GM10847 (cell line): ENCODE measurements around the gene RAB11A.

ENCODE experiments used
- POLR2A ChIP-seq: IDR thresholded peaks from 2 replicates; pipeline ENCODE4 v1.6.1; 2011; ENCODE audit not compliant: insufficient read length; ENCODE audit errors: extremely low read depth

Gene RAB11A

DNA sequence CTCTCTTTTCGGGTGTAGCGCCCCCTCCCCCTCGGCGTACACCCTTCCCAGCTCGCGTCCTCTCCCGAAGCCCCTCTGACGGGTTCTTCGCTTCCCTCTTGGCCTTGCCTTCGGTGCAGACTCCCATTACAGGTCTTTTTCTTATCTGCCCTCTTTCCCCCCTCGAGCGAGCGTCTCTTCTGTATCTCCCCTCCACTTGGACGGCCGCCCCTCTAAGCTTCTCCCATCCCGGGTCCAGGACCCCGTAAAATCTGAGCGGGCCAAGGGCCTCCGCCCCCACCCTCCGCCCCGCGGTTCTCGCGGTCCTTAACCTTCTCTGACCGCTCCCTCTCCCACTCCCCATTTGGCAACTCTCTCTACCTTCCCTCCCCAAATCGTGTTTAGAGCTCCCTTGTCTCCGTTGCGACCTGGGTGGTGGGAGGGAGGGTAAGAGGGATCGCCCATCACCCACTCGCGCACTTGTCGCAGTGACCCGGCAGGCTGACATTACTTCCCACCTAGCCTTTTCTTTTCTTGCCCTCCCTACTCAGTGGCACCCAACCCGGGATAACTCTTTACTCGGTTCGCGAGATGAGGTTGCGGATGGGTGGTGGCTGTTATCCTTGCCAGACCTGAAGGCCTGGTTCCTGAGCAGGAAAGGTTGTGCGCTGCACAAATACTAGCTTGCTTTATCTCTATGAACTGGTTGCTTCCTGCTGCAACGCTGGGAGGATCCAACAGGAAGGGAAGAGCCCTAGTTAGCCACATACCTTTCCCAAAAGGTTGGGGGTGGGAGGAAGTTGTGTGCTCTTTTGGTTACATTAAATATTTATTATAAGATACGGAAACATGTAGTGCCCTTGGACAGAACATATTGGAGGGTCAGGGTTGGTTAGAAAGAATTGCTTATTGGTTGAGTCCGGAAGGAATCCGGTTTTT is 922 bp downstream of the RAB11A start:
- TF ChIP-seq POLR2A: no peak

DNA sequence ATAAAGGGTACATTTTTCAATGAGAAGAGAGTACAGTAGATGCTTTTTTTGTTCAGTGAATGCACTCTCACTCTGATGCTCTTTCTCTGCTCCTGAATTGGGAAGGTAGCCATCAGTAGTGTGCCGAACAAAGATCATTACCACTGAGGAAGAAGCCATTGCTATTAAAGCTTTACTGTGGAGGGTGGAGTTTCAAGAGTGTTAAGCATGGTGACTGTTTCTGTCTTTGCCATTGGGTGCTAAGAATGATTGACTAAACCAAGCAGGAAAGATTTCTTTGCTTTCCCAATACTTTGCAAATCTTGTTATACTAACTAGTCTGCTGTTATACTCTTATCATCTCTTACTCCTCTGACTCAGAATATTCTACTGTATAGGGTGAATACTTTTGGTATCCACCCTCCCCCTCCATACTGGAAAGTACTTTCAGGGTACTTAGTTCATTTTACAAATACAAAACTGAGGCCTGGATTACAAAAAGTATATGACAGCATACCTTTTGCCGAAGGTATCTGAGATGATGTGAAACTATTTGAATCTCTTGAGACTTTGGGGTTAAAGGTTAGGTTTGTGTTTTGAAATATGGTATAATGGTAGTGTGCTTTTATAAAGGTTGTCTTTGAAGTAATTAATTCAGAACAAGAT is 1.7 kb downstream of the RAB11A start:
- no peak for TF ChIP-seq POLR2A

DNA sequence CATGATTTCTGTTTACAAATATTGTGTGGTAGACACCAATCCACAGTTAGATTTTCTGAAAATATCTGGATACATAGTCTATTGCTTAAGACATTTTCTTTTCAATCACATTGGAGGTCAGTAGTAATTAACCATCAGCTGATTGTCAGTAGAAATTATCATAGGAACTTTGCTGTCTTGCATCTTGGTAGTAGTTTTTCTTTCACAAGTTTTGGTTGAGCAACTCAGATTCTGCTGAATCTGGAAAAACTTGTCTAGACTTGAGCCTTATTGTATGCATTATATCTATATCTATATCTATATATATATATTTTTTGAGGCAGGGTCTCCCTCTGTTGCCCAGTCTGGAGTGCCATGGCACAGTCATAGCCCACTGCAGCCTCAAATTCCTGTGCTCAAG is 4.0 kb downstream of the RAB11A start:
- no peak for TF ChIP-seq POLR2A

DNA sequence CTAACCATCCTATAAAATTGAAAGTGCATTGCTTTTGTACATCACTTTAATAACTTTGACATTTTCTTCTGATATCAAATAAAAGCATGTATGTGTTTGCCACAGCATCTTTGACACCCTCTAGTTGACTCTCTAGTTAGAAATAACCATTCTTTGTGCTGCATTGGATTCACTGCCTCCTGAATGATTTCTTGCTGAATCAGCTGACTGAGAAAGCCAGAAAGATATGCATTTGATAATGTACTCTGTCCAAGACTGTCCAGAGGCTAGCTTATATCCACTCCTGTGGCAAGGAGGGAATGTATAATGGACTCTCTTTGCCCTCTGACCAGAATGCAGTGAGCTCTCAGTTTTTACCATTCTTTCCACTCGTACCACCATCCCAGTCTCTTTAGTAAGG is 6.2 kb downstream of the RAB11A start:
- TF ChIP-seq POLR2A: no peak

DNA sequence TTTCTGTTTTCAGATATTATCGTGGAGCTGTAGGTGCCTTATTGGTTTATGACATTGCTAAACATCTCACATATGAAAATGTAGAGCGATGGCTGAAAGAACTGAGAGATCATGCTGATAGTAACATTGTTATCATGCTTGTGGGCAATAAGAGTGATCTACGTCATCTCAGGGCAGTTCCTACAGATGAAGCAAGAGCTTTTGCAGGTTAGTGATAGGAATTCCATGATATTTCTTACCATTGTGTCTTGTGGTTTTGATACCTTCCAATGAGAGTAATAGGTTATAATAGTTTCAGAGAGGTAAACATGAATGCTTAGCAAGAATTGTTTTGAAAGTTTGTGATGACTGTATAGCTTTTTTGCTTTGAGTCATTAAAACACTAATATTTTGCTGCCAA is 8.5 kb downstream of the RAB11A start:
- TF ChIP-seq POLR2A: no peak

DNA sequence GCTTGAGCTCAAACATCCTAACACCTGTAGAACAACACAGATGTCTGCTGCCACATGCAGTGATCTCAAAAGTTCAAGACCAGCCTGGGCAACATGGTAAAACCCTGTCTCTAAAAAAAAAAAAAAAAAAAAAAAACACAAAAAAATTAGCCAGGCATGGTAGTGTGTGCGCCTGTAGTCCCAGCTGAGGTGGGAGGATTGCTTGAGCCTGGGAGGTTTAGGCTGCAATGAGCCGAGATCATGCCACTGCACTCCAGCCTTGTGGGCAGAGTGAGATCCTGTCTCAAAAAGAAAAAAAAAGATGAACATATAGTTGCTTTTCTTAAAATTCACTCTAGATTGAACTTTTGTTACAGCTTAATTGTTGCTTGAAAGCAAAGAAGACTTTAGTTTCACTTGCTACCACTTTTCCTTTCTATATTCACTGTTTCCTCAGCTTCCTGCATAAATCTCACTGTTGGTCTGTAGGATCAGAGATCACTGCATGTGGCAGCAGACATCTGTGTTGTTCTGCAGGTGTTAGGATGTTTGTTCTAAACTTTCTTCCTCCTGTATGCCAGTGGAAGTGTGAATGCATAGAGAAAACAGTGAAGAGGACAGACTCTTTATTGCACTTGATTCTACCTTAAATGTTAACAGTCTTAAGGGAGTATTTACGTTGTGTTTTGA is 12.6 kb downstream of the RAB11A start:
- TF ChIP-seq POLR2A: no peak

DNA sequence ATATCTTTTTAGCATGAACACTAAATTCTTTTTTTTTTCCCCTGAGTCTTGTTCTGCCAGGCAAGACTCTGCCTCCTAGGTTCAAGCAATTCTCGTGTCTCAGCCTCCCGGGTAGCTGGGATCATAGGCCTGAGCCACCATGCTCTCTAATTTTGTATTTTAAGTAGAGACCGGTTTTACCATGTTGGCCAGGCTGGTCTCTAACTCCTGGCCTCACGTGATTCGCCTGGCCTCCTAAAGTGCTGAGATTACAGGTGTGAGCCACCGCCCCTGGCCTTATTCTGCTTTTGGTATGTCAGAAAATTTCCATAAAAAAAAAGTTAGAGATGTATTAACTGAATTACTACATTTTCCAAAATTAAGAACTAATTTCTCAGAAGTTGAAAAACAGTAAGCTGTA is 14.3 kb downstream of the RAB11A start:
- TF ChIP-seq POLR2A: no peak

DNA sequence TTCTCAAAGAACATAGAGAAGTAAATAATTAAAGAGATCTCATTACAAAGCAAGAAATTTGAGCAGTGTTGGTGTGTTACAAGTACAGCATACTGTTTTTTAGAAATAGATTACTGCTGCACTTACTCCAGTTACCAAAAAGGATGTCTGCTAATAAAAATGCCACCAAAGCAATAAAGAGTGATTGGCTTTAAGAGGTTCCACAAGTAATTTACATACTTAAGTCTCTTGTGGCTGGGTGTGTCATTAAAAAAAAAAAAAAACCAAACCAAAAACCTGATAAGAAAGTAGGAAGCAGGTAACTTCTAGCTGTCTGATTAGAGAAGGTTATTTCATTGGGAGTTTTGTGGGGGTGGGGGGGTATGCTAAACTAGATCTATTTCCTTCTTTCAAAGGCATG is 15.2 kb downstream of the RAB11A start:
- no peak for TF ChIP-seq POLR2A

DNA sequence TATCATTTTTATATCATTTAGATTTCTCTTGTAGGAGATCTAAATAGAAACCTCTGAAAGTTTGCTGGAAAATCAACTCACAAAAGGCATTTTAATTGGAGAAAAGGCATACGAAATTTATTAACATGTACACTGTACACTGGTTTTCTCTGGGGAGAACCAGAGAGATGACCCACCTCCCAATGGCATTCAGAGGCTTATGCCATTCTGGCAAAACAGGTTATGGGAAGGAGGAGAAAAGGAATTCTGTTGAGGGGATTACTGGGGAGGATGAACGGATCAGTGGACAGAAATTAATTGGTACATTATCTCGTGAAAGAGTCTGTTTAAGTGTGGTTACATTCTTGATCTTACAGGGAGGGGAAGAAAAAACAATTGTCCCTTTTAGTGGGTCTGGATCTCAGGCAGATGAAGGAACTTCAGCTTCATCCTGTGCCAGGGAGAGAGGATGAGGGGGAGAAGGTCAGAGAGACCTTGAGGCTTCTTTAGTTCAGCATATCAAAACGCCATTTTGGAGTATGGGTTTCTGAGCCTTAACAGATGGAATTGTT is 16.5 kb downstream of the RAB11A start:
- TF ChIP-seq POLR2A: no peak

DNA sequence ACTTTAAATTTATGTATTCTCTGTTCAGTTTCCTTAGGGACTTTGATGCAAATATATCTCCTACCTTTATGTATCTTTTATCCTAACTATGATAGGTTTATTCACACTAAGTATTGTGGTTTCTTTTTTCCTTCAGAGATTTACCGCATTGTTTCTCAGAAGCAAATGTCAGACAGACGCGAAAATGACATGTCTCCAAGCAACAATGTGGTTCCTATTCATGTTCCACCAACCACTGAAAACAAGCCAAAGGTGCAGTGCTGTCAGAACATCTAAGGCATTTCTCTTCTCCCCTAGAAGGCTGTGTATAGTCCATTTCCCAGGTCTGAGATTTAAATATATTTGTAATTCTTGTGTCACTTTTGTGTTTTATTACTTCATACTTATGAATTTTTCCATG is 18.3 kb downstream of the RAB11A start:
- TF ChIP-seq POLR2A: no peak

DNA sequence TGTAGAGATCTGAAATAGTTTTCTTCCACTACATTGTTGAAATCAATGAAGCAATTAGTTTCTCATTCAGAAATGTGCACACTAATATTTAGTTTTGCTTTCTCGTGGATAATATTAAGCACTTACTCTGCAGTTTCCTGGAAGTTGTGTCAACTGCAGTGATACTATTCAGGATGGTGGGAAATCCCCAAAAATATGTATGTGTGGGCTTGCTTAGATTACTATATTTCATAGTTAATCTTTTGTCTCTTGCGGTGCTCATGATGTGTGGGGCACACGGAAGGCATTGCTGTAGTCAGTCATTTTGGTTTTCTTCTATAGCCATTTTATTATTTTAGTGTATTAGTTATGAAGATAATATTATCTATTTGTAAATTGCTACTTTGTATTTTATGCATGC is 19.7 kb downstream of the RAB11A start:
- TF ChIP-seq POLR2A: no peak

DNA sequence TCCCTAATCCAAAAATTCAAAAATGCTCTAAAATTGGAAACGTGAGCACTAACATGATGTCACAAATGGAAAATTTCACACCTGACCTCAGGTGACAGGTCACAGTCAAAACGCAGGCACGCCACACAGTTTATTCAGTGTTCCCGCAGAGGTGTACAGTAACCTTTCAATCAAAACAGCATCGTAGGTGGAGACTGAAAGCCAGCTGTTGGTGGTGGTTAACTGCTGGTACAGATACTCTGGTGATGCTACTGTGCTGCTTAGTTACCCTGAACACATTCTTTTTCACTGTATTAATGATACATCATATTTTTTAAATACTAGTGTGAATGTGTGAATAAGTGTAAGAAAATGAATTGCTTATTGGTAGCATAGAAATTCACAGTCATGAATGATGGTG is 23.8 kb downstream of the RAB11A start:
- no peak for TF ChIP-seq POLR2A

DNA sequence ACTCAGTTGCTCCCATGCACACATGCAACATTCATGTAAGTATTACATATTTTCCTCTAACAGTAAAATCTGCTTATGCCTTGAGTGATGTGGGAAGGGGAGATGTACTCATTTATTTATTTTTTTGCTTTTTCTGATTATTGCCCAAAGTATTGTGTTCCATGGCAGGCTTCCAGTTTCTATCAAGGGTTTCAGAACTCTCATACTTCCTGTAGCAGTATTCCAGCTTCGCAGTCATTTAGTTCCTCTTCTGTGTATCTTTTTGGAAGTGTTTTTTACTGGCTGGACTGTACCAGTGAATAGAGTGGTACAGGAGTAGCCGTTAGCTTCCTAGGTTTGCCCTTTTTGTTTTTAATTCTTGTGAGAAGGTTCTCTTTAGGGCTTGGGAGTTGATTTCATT is 26.9 kb downstream of the RAB11A start:
- no peak for TF ChIP-seq POLR2A

DNA sequence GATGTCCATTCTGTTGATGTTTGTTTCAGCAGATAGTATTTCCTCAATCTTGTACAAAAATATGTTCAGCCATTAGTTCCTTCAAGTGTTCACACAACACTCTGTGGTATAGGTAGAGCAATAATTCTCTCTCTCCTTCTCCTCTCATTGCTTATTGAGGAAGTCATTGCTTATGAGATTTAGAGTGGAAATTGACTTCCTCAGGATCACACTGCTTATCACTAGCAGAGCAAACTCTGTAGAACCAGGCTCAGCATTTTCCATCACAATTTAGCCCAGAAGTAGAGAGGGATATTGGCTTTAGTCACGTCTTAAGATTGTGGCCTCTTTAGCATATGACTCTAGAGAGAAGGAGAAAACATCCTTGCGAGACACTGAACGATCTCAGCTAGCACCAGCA is 31.2 kb downstream of the RAB11A start:
- no peak for TF ChIP-seq POLR2A

DNA sequence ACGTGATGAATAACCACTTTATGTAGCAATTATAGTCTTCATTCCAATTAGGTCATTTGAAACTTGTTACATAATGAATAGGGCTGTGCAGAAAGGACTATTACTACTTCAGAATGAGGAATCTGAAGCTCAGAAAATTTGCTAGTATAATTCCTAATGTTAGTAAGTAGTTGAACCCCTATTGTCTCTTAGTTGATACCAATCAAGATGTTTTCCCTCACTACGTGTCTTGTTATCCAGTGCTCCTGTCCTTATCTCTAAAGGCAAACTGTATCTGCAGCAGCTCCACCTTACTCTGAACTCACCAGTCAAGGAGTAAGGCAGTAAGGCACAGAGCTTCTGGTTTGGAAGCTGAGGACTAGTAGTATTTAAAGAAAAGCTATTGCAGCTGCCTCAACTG is 32.0 kb downstream of the RAB11A start:
- TF ChIP-seq POLR2A: no peak

DNA sequence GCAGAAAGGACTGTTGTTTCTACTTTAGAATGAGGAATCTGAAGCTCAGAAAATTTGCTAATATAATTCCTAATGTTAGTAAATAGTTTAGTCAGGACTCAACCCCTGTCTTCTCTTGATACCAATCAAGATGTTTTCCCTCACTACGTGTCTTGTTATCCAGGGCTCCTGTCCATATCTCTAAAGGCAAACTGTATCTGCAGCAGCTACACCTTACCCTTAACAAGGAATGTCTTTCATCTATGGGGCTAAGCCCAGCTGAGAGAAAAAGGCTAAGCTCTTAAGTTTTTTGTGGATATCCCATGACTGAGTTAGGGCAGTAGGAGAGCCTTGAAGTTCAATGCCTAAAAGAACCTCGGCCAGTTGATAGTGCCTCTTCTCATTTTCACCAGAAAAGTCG is 32.5 kb downstream of the RAB11A start:
- no peak for TF ChIP-seq POLR2A
